Loucy (cell line): Measurements from ENCODE around the gene RFX3.

Experiments
- EZH2phosphoT487 ChIP-seq: fragments of 200-600 bp; IDR thresholded peaks from 2 replicates; pipeline ENCODE4 v1.6.1; 2018; ENCODE audit warnings: antibody characterized with exemption, mild to moderate bottlenecking, moderate library complexity, borderline replicate concordance
- TF ChIP-seq, protein P1 (sequence below): fragments of 200-600 bp; sonication (generic); conservative IDR thresholded peaks from 2 replicates; pipeline ENCODE4 v1.5.1; 2014; ENCODE audit warnings: mild to moderate bottlenecking, antibody characterized with exemption, low read length

- TF ChIP-seq, protein P1, sequence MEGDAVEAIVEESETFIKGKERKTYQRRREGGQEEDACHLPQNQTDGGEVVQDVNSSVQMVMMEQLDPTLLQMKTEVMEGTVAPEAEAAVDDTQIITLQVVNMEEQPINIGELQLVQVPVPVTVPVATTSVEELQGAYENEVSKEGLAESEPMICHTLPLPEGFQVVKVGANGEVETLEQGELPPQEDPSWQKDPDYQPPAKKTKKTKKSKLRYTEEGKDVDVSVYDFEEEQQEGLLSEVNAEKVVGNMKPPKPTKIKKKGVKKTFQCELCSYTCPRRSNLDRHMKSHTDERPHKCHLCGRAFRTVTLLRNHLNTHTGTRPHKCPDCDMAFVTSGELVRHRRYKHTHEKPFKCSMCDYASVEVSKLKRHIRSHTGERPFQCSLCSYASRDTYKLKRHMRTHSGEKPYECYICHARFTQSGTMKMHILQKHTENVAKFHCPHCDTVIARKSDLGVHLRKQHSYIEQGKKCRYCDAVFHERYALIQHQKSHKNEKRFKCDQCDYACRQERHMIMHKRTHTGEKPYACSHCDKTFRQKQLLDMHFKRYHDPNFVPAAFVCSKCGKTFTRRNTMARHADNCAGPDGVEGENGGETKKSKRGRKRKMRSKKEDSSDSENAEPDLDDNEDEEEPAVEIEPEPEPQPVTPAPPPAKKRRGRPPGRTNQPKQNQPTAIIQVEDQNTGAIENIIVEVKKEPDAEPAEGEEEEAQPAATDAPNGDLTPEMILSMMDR, result no peak
- TF ChIP-seq EZH2phosphoT487, result no peak
Observed at GRCh38 chr9:3571500-3571899, 45.7 kb upstream of the RFX3 start.
